ENCODE measurements around the gene SLFN14. TPM values are rescaled to one million over a fixed set of nuclear protein-coding genes. Genes with fewer than 3 reads are reported as not detected.

SLFN14 gene
- total RNA-seq, 2 donors from 2014 or later, result not detected

- Histone ChIP-seq H3K27ac (no peak overlapping the region), H3K4me1 (ENCODE audit: control insufficient read depth in 1 of 2, low read depth in 2 of 2) (peaks cover 0 to 5% of the 10 kb centered on the region in 2 donors), H3K4me3 (no peak overlapping the region), H3K36me3 (no peaks in the 10 kb centered on the region), H3K27me3 (replicated peaks; ENCODE audit: insufficient read depth) (no peaks in the 10 kb centered on the region), H3K9me3 (no peaks in the 10 kb centered on the region)
- ATAC-seq (ENCODE audit: insufficient number of reproducible peaks, low FRiP score, low read depth) (no peak), DNase-seq (ENCODE audit: low spot score) (no peak)
- TF ChIP-seq, protein P1, sequence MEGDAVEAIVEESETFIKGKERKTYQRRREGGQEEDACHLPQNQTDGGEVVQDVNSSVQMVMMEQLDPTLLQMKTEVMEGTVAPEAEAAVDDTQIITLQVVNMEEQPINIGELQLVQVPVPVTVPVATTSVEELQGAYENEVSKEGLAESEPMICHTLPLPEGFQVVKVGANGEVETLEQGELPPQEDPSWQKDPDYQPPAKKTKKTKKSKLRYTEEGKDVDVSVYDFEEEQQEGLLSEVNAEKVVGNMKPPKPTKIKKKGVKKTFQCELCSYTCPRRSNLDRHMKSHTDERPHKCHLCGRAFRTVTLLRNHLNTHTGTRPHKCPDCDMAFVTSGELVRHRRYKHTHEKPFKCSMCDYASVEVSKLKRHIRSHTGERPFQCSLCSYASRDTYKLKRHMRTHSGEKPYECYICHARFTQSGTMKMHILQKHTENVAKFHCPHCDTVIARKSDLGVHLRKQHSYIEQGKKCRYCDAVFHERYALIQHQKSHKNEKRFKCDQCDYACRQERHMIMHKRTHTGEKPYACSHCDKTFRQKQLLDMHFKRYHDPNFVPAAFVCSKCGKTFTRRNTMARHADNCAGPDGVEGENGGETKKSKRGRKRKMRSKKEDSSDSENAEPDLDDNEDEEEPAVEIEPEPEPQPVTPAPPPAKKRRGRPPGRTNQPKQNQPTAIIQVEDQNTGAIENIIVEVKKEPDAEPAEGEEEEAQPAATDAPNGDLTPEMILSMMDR (IDR thresholded peaks at IDR 0.05), result no peak
Observed at GRCh38 chr17:35543856-35544255, 16.8 kb downstream of the SLFN14 start.

DNA sequence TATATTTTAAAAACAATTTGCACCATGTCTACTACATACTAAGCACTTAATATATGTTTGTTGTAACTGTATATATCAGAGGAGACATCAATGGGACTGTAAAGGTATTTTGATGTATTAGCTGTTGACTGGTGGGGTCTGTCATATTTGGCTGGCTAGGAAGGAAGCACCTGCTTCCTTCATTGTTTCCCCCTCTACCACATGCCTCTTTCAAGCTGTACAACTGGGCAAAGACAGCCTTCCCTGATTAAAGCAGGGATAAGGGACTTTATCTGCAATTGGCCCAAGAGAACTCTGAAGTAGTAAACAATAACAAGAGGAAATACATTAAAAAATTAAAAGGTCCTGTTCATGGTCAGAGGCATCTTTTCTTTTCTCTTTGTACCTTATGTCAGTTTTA is 17.6 kb downstream of the SLFN14 start:
- TF ChIP-seq, protein P1 (IDR thresholded peaks at IDR 0.05), result no peak
- Histone ChIP-seq H3K36me3 (no peaks in the 10 kb centered on the region), H3K27ac (no peak overlapping the region)

GRCh38 chr17:35541434-35541833 is 19.2 kb downstream of the SLFN14 start:
- no peak for DNase-seq (ENCODE audit: low spot score)
- Histone ChIP-seq H3K9me3 (no peaks in the 10 kb centered on the region), H3K4me3 (peak overlapping the region; percentile 63), H3K27me3 (replicated peaks; ENCODE audit: insufficient read depth) (no peaks in the 10 kb centered on the region), H3K27ac (no peak overlapping the region), H3K4me1 (ENCODE audit: control insufficient read depth in 1 of 2, low read depth in 2 of 2) (peaks cover 0 to 5% of the 10 kb centered on the region in 2 donors), H3K36me3 (no peaks in the 10 kb centered on the region)
- no peak for ATAC-seq (ENCODE audit: insufficient number of reproducible peaks, low FRiP score, low read depth)
- TF ChIP-seq, protein P1 (IDR thresholded peaks at IDR 0.05), result no peak

More for the DNA sequence above, 17.6 kb downstream of the SLFN14 start:
- Histone ChIP-seq H3K4me1 (ENCODE audit: control insufficient read depth in 1 of 2, low read depth in 2 of 2) (peaks cover 0 to 5% of the 10 kb centered on the region in 2 donors), H3K27me3 (replicated peaks; ENCODE audit: insufficient read depth) (no peaks in the 10 kb centered on the region), H3K9me3 (no peaks in the 10 kb centered on the region), H3K4me3 (no peak overlapping the region)
- no peak for DNase-seq (ENCODE audit: low spot score)
- ATAC-seq (ENCODE audit: insufficient number of reproducible peaks, low FRiP score, low read depth), result no peak

- TF ChIP-seq, protein P1 (IDR thresholded peaks at IDR 0.05), result no peak
- H3K27me3 ChIP-seq (replicated peaks; ENCODE audit: insufficient read depth), result no peaks in the 10 kb centered on the region
- no peak overlapping the region for H3K27ac ChIP-seq
- no peaks in the 10 kb centered on the region for H3K9me3 ChIP-seq
- ATAC-seq (ENCODE audit: insufficient number of reproducible peaks, low FRiP score, low read depth) (no peak), DNase-seq (ENCODE audit: low spot score) (no peak)
- no peaks in the 10 kb centered on the region for H3K36me3 ChIP-seq
- peaks cover 0 to 5% of the 10 kb centered on the region in 2 donors for H3K4me1 ChIP-seq (ENCODE audit: control insufficient read depth in 1 of 2, low read depth in 2 of 2)
- peak overlapping the region; percentile 63 for H3K4me3 ChIP-seq
Observed at GRCh38 chr17:35540589-35541404, 19.8 kb downstream of the SLFN14 start.

DNA sequence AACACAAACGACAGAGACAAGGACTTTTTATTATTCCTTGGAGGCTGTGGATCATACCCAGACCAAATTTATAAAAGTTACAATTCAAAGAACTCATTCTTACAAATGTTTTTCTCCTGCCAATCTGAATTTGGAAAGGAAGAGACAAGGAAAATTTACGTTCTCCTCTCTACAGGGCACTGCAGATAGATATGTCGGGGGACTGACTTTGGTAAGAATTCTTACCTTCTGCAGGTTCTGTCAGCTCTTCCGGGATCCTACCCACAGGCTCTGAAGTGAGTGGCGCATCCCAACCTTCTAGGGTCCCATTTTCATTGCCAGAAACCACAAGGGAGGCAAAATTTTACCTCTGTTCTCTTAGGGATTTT is 21.0 kb downstream of the SLFN14 start:
- TF ChIP-seq, protein P1 (IDR thresholded peaks at IDR 0.05), result no peak
- ATAC-seq (ENCODE audit: insufficient number of reproducible peaks, low FRiP score, low read depth), result no peak
- no peaks in the 10 kb centered on the region for H3K27me3 ChIP-seq (replicated peaks; ENCODE audit: insufficient read depth)
- H3K4me1 ChIP-seq (ENCODE audit: control insufficient read depth in 1 of 2, low read depth in 2 of 2), result peaks cover 0 to 5% of the 10 kb centered on the region in 2 donors
- peak overlapping the region; percentile 40 for H3K4me3 ChIP-seq
- DNase-seq (ENCODE audit: low spot score), result no peak
- H3K36me3 ChIP-seq, result no peaks in the 10 kb centered on the region
- H3K27ac ChIP-seq, result no peak overlapping the region
- H3K9me3 ChIP-seq, result no peaks in the 10 kb centered on the region
